Ascending aorta (tissue), 2 donors: ENCODE data around the gene TBX5. TPM values are rescaled to one million over a fixed set of nuclear protein-coding genes. Genes with fewer than 3 reads are reported as not detected.

Experiments used
- DNase-seq, 2 donors: peaks; one replicate each; pipeline ENCODE4 v3.0.0-alpha.2; 2019; ENCODE audit warnings: low spot score in 2 of 2
- H3K27ac ChIP-seq, 2 donors: fragments of 200-600 bp; sonication (generic); one replicate each; pipeline ENCODE4 v1.5.1; 2016 to 2017; ENCODE audit warnings: mild to moderate bottlenecking in 1 of 2
- H3K27me3 ChIP-seq: fragments of 200-600 bp; sonication (generic); one replicate; pipeline ENCODE4 v1.5.1; 2017
- H3K36me3 ChIP-seq, 2 donors: fragments of 200-600 bp; sonication (generic); one replicate each; pipeline ENCODE4 v1.5.1; 2016
- H3K4me1 ChIP-seq, 2 donors: fragments of 200-600 bp; sonication (generic); one replicate each; pipeline ENCODE4 v1.5.1; 2016 to 2017; ENCODE audit warnings: mild to moderate bottlenecking in 1 of 2
- H3K4me3 ChIP-seq, 2 donors: fragments of 200-600 bp; sonication (generic); one replicate each; pipeline ENCODE4 v1.5.1; 2016 to 2017; ENCODE audit warnings: mild to moderate bottlenecking in 1 of 2
- H3K9me3 ChIP-seq, 2 donors: fragments of 200-600 bp; sonication (generic); one replicate each; pipeline ENCODE4 v1.5.1; 2016
- CTCF ChIP-seq, 3 experiments: fragments of 200-600 bp in 2 of 3; fragments of 450-650 bp in 1 of 3; sonication (generic) in 2 of 3; IDR thresholded peaks; one replicate each; pipeline ENCODE4 v1.5.1; 2016 to 2019; ENCODE audit warnings: antibody characterized with exemption in 3 of 3, mild to moderate bottlenecking in 1 of 3, moderate library complexity in 1 of 3
- intact Hi-C: fragments of 100-400 bp; cut with DNase I; formaldehyde crosslinking; loops from one replicate; pipeline ENCODE4 v1.15.1; 2023
- total RNA-seq: library from RNA; depleted of rRNA; stranded (reverse); fragments of >200 nt; gene quantifications from one replicate; pipeline ENCODE4 v1.1.0, GENCODE V29; 2016

The TBX5 gene
- total RNA-seq, 1 donor from 2014 or later = not detected

- Histone ChIP-seq H3K4me3 (no peak overlapping the region), H3K36me3 (no peaks in the 10 kb centered on the region), H3K9me3 (no peaks in the 10 kb centered on the region), H3K27ac (no peak overlapping the region), H3K27me3 (peaks cover 20% of the 10 kb centered on the region), H3K4me1 (peaks cover 0 to 9% of the 10 kb centered on the region in 2 donors)
- TF ChIP-seq CTCF (IDR thresholded peaks at IDR 0.05) = no peak
- intact Hi-C loops = no loop called here
- DNase-seq = no peak
Observed at GRCh38 chr12:114403011-114403689, 2.8 kb downstream of the TBX5 start.

GRCh38 chr12:114402084-114402717, 3.7 kb downstream of the TBX5 start:
- peaks cover 21% of the 10 kb centered on the region for H3K27me3 ChIP-seq
- peaks cover 0 to 9% of the 10 kb centered on the region in 2 donors for H3K4me1 ChIP-seq
- intact Hi-C loops = no loop called here
- no peak for DNase-seq
- no peaks in the 10 kb centered on the region for H3K9me3 ChIP-seq
- no peak overlapping the region for H3K4me3 ChIP-seq
- no peaks in the 10 kb centered on the region for H3K36me3 ChIP-seq
- H3K27ac ChIP-seq = no peak overlapping the region
- no peak for TF ChIP-seq CTCF (IDR thresholded peaks at IDR 0.05)

GRCh38 chr12:114401328-114402083, 4.4 kb downstream of the TBX5 start:
- H3K9me3 ChIP-seq = no peaks in the 10 kb centered on the region
- DNase-seq = no peak
- TF ChIP-seq CTCF (IDR thresholded peaks at IDR 0.05) = no peak
- peaks cover 0 to 9% of the 10 kb centered on the region in 2 donors for H3K4me1 ChIP-seq
- no peaks in the 10 kb centered on the region for H3K36me3 ChIP-seq
- H3K27me3 ChIP-seq = peaks cover 24% of the 10 kb centered on the region
- no peak overlapping the region for H3K4me3 ChIP-seq
- no peak overlapping the region for H3K27ac ChIP-seq
- intact Hi-C loops = no loop called here

- no peak for DNase-seq
- Histone ChIP-seq H3K36me3 (no peaks in the 10 kb centered on the region), H3K27me3 (peaks cover 24% of the 10 kb centered on the region), H3K4me3 (no peak overlapping the region), H3K4me1 (peaks cover 0 to 9% of the 10 kb centered on the region in 2 donors), H3K9me3 (no peaks in the 10 kb centered on the region), H3K27ac (no peak overlapping the region)
- no peak for TF ChIP-seq CTCF (IDR thresholded peaks at IDR 0.05)
- intact Hi-C loops = no loop called here
Observed at GRCh38 chr12:114400925-114401324, 5.0 kb downstream of the TBX5 start.

GRCh38 chr12:114400361-114400811, 5.6 kb downstream of the TBX5 start:
- DNase-seq = no peak
- Histone ChIP-seq H3K4me1 (peaks cover 0 to 5% of the 10 kb centered on the region in 2 donors), H3K4me3 (no peak overlapping the region), H3K27me3 (peaks cover 21% of the 10 kb centered on the region), H3K36me3 (no peaks in the 10 kb centered on the region), H3K9me3 (no peaks in the 10 kb centered on the region), H3K27ac (no peak overlapping the region)
- no peak for TF ChIP-seq CTCF (IDR thresholded peaks at IDR 0.05)
- intact Hi-C loops = no loop called here
